Fibroblast of mammary gland (primary cell): ENCODE measurements around the gene GADD45GIP1.
"Not testable (repeated sequence)": the region's sequence is repeated elsewhere in the genome, so short reads cannot be mapped to it uniquely, and the experiment has no call there.

Source experiments
- DNase-seq: peaks from one replicate; pipeline ENCODE4 v3.0.0-alpha.2; 2010; ENCODE audit warnings: low read depth
- H3K4me3 ChIP-seq: 2 replicates; pipeline ENCODE4 v1.5.1; 2011; ENCODE audit warnings: low read depth, mild to moderate bottlenecking, low read length, moderate library complexity; ENCODE audit not compliant: control insufficient read depth
- CTCF ChIP-seq: conservative IDR thresholded peaks from 2 replicates; pipeline ENCODE4 v1.5.1; 2011; ENCODE audit warnings: low read depth, low read length, inconsistent platforms; ENCODE audit not compliant: control insufficient read depth, insufficient read depth

The GADD45GIP1 gene

DNA sequence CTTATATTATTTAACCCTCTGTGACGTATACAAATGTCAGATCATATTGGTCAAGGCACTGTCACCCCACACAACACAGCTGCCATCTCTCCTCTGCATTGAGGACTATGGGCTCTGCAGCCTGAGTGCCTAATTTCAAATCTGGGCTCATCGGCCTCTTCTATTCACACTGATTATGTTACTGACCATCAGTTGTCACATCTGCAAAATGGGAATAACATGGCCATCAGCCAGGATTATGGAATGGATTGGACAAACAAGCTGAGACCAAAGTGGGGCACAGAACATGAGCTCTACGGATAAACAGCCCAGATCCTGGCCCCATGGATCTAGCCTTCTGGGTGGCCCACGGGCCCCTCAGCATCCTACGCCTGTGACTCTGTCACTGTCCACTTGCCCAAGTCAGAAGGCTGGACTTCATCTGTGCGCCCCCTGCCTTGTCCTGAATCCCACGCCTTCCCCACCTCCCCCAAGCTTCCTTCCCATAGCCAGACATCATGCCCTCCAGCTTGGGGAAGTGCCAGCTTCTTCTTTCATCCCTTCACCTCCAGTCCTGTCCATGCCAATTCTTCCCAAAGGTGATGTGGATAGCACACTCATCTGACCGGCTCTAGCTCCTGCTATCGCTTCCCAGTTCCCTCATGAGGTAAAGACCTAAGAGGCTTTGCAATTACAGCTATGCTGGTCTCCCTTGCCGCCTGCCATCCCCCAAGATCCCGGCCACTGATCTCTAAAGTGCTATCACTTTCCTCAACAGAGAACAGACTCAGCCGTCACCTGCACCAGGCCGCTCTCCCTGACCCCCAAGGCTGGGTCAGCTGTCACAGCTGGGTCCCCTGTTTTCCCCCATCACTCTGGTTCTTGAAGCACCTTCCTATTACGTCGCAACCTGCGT, 24.4 kb downstream of the GADD45GIP1 start:
- H3K4me3 ChIP-seq = peak overlapping the region; percentile 98
- no peak for TF ChIP-seq CTCF
- no peak for DNase-seq

GRCh38 chr19:12930002-12930645, 26.9 kb downstream of the GADD45GIP1 start:
- no peak for TF ChIP-seq CTCF
- no peak for DNase-seq
- no peak overlapping the region for H3K4me3 ChIP-seq

- H3K4me3 ChIP-seq = no peak overlapping the region
- DNase-seq = no peak
- TF ChIP-seq CTCF = no peak
These were observed 32.3 kb downstream of the GADD45GIP1 start for GRCh38 chr19:12924621-12925310.

GRCh38 chr19:12922959-12923358, 34.1 kb downstream of the GADD45GIP1 start:
- TF ChIP-seq CTCF = no peak
- DNase-seq = no peak
- H3K4me3 ChIP-seq = no peak overlapping the region

DNA sequence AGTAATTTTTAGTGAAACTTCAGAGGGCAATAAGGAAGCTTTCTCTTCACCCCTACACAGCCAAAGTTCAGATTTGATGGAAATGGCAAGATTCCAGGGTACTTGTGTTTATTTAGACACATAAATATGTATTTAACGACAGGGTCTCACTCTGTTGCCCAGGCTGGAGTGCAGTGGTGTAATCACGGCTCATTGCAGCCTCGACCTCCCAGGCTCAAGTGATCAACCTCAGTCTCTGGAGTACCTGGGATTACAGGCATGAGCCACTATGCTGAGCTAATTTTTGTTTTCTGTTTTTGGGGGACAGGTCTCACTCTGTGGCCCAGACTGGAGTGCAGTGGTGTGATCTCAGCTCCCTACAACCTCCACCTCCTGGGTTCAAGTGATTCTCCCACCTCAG, 36.0 kb downstream of the GADD45GIP1 start:
- TF ChIP-seq CTCF = no peak

DNA sequence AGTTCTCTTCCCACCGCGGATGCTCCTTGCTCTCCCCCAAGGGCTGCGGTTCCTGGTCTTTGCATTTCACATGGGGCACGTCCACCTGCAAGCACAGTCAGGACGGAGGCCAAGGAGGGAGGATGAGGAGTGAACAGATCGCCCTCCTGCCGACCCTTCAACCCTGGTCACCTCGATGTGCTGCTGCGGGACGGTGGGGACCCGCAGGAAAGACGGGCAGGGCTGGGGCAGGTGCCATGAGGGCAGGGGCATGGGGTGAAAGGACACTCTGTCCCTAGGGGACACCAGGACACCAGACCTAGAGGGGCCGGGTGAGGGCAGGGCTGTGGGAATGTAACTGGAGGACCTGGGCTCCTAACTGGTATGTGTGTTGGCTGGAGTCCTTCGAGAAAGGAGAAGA, 38.8 kb downstream of the GADD45GIP1 start:
- no peak overlapping the region for H3K4me3 ChIP-seq
- TF ChIP-seq CTCF = no peak
- DNase-seq = no peak

More for the DNA sequence above, 36.0 kb downstream of the GADD45GIP1 start:
- DNase-seq = no peak
- H3K4me3 ChIP-seq = no peak overlapping the region

DNA sequence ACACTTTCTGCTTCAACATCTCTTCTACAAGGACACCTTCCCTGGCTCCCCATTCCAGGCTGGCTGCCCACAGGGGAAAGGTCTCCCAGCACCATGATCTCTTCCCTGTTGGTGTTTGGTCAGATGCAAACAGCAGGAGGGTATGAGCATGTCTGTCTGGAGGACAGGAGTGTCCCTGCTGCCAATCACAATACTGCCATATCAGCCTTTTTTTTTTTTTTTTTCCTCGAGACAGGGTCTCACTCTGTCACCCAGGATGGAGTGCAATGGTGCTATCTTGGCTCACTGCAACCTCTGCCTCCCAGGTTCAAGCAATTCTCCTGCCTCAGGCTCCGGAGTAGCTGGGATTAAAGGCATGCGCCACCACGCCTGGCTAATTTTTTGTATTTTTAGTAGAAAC, 41.2 kb downstream of the GADD45GIP1 start:
- not testable (repeated sequence) for DNase-seq, H3K4me3 ChIP-seq
